ENCODE measurements around the gene DPP7. TPM values are rescaled to one million over a fixed set of nuclear protein-coding genes. Genes with fewer than 3 reads are reported as not detected.
A peak's percentile ranks its signal among the peaks of the same experiment; 100 is the strongest.

DPP7 gene
- total and polyA plus RNA-seq, 8 donors: 87.3 to 526 (median 104) TPM

DNA sequence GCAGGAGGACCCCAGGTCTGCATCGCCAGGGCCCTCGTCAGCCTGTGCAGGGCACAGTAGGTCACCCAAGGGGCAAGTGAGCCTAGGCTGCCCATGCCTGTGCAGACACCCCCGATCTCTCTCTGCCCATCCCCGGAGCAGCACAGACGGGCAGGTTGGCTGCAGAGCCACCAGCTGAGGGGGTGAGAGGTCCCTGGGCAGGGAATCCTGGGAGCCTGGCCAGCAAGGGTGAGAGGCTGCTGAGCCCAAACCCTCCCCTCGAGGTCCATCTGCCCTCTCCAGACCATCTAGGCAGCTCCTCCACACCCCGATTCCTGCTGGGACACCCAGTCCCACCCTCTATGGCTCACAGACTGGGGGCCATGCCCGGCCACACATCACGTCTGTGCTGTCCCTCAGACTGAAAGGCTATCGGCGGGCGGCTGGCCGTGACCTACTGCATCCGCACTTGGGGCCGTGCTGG lies 2.8 kb upstream of the DPP7 start:
- Histone ChIP-seq H3K36me3 (peaks cover 0 to 8% (median 0%) of the 10 kb centered on the region in 3 donors), H3K4me3 (no peak overlapping the region), H3K27ac (no peak overlapping the region), H3K4me1 (peaks cover 0 to 4% (median 0%) of the 10 kb centered on the region in 3 donors), H3K9me3 (no peaks in the 10 kb centered on the region), H3K27me3 (no peaks in the 10 kb centered on the region)
- intact Hi-C loops (cut with DNase I): loop anchor here (5.0 to 10.0 kb wide), 3 partner anchors 70 to 118 kb away; partner anchors contain the start of genes SLC34A3 (in 3 of the 3), ANAPC2 (in 1 of the 3) and SSNA1 (in 1 of the 3)
- WGBS, 2 donors: 71 to 86% methylated on average over 15 of the region's 15 CpGs
- DNase-seq (peak in 2 of 6 donors; percentile 41 to 73), FAIRE-seq (no peak), ATAC-seq (no peak)
- TF ChIP-seq, protein P1, sequence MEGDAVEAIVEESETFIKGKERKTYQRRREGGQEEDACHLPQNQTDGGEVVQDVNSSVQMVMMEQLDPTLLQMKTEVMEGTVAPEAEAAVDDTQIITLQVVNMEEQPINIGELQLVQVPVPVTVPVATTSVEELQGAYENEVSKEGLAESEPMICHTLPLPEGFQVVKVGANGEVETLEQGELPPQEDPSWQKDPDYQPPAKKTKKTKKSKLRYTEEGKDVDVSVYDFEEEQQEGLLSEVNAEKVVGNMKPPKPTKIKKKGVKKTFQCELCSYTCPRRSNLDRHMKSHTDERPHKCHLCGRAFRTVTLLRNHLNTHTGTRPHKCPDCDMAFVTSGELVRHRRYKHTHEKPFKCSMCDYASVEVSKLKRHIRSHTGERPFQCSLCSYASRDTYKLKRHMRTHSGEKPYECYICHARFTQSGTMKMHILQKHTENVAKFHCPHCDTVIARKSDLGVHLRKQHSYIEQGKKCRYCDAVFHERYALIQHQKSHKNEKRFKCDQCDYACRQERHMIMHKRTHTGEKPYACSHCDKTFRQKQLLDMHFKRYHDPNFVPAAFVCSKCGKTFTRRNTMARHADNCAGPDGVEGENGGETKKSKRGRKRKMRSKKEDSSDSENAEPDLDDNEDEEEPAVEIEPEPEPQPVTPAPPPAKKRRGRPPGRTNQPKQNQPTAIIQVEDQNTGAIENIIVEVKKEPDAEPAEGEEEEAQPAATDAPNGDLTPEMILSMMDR (IDR thresholded peaks at IDR 0.05): no peak

DNA sequence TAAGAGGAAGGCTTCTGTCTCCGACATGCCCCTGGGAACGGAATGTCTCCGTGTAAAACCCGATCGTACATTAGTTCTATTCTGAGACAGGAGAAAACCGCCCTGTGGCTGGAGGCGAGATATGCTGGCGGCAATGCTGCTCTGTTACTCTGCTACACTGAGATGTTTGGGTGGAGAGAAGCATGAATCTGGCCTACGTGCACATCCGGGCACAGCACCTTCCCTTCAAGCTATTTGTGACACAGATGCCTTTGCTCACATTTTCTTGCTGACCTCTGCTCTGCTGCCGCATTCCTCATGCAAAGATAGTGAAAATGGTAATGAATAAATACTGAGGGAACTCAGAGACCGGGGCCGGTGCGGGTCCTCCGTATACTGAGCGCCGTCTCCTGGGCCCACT lies 2.2 kb upstream of the DPP7 start:
- ATAC-seq: no peak
- H3K4me3 ChIP-seq: no peak overlapping the region
- TF ChIP-seq, protein P1 (IDR thresholded peaks at IDR 0.05): no peak
- DNase-seq: no peak
- H3K4me1 ChIP-seq: peaks cover 0 to 4% (median 0%) of the 10 kb centered on the region in 3 donors
- WGBS, 2 donors: 58 to 80% methylated on average over 17 of the region's 17 CpGs
- no peak overlapping the region for H3K27ac ChIP-seq
- no peaks in the 10 kb centered on the region for H3K27me3 ChIP-seq
- intact Hi-C loops (cut with DNase I): loop anchor here (5.0 to 10.0 kb wide), 3 partner anchors 71 to 118 kb away; partner anchors contain the start of genes SLC34A3 (in 3 of the 3), ANAPC2 (in 1 of the 3) and SSNA1 (in 1 of the 3)
- peaks cover 0 to 9% (median 0%) of the 10 kb centered on the region in 3 donors for H3K36me3 ChIP-seq
- no peak for FAIRE-seq
- H3K9me3 ChIP-seq: no peaks in the 10 kb centered on the region

DNA sequence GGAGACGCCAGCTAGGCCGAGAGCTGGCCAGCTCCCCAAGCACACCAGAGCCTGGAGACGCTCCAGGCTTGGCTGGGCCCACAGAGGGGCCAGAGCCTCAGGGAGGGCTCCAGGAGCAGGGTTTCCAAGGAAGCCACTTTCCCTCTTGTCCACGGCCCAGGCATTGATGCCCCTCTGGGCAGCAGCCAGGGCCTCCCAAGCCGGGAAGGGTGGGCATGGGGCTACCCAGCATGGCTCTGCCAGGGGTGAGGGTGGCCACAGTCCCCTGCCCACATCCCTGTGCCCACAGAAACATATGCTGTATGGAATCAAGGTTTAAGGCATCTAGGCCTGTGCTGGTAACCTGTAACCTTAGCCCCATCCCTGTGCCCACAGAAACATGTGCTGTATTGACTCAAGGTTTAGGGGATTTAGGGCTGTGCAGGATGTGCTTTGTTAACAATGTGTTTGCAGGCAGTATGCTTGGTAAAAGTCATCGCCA lies 1.5 kb upstream of the DPP7 start:
- Histone ChIP-seq H3K4me3 (no peak overlapping the region), H3K36me3 (peaks cover 0 to 9% (median 0%) of the 10 kb centered on the region in 3 donors), H3K9me3 (no peaks in the 10 kb centered on the region), H3K27me3 (no peaks in the 10 kb centered on the region), H3K4me1 (peaks cover 0 to 4% (median 0%) of the 10 kb centered on the region in 3 donors), H3K27ac (no peak overlapping the region)
- FAIRE-seq (no peak), DNase-seq (no peak), ATAC-seq (no peak)
- TF ChIP-seq, protein P1 (IDR thresholded peaks at IDR 0.05): no peak
- 41 to 53% methylated on average over 6 of the region's 6 CpGs for WGBS, 2 donors
- intact Hi-C loops (cut with DNase I): loop anchor here (5.0 to 10.0 kb wide), 3 partner anchors 71 to 119 kb away; partner anchors contain the start of genes SLC34A3 (in 3 of the 3), ANAPC2 (in 1 of the 3) and SSNA1 (in 1 of the 3)

DNA sequence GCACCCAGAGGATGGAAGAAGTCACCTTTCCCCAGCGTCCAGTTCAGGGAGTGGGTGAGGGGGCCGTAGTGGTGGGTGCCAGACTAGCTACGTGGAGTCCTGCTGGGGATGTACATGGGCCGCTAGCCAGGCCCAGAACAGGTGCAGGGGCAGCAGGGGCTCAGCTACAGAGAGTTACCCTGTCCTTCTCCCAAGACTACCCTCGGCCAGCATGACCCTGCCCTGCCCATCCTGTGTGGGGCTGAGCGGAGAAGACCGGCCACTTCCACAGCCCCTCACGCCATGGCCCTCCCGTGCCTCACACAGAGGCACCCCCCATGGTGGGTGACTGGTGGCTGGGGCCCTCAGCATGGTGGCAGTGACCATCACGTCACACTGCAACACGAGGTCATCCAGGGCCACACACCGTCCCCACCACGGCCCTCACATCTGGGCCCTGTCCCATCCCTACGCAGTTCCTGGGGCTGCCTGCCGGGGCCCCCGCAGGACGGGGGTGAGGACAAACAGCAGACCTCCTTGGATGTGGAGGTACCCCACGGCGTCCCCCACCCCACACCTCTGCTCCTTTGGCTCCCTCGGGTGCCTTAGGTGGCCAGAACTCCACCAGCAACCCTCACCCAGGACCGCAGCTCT lies 977 bp upstream of the DPP7 start:
- WGBS, 2 donors: 58 to 76% methylated on average over 21 of the region's 21 CpGs
- peak in 2 of 6 donors; percentile 33 to 72 for DNase-seq
- Histone ChIP-seq H3K4me3 (peak overlapping the region in 2 of 4 donors; percentile 77 to 87), H3K27ac (no peak overlapping the region), H3K9me3 (no peaks in the 10 kb centered on the region), H3K4me1 (peaks cover 0 to 4% (median 0%) of the 10 kb centered on the region in 3 donors), H3K27me3 (no peaks in the 10 kb centered on the region), H3K36me3 (peaks cover 0 to 9% (median 0%) of the 10 kb centered on the region in 3 donors)
- FAIRE-seq: no peak
- intact Hi-C loops (cut with DNase I): loop anchor here (5.0 to 10.0 kb wide), 3 partner anchors 72 to 119 kb away; partner anchors contain the start of genes SLC34A3 (in 3 of the 3), ANAPC2 (in 1 of the 3) and SSNA1 (in 1 of the 3)
- ATAC-seq: no peak
- TF ChIP-seq, protein P1 (IDR thresholded peaks at IDR 0.05): no peak

All from pancreas (tissue), 10 donors.